OCI-LY3 (cell line): ENCODE measurements around the gene CMIP.

Experiments
- H2AFZ ChIP-seq: fragments of 200-600, 300-600 bp; shearing (Covaris generic); 2 replicates; pipeline ENCODE4 v1.6.0; 2014; ENCODE audit warnings: antibody characterized with exemption, low read depth, low read length
- H3K27ac ChIP-seq: fragments of 200-600, 300-600 bp; sonication (generic); 2 replicates; pipeline ENCODE4 v1.5.1; 2014; ENCODE audit warnings: mild to moderate bottlenecking, low read length, moderate library complexity, mixed read lengths
- H3K27me3 ChIP-seq: fragments of 200-600, 300-600 bp; sonication (generic); 2 replicates; pipeline ENCODE4 v1.6.1; 2014; ENCODE audit warnings: low read depth, low read length, mixed read lengths
- H3K36me3 ChIP-seq: fragments of 200-600, 300-600 bp; sonication (generic); replicated peaks from 2 replicates; pipeline ENCODE3; 2014; ENCODE audit warnings: low read depth, low read length, mixed read lengths
- H3K4me1 ChIP-seq: fragments of 300-600, 200-600 bp; sonication (generic); 2 replicates; pipeline ENCODE4 v1.6.1; 2014; ENCODE audit warnings: low read length, mixed read lengths
- H3K4me2 ChIP-seq: fragments of 200-600, 300-600 bp; sonication (generic); 2 replicates; pipeline ENCODE4 v1.6.1; 2014; ENCODE audit warnings: low read length, mixed read lengths
- H3K4me3 ChIP-seq: fragments of 300-600, 200-600 bp; sonication (generic); 2 replicates; pipeline ENCODE4 v1.5.1; 2014; ENCODE audit warnings: antibody characterized with exemption, mild to moderate bottlenecking, low read length, moderate library complexity
- H3K79me2 ChIP-seq: fragments of 300-600, 200-600 bp; shearing (Covaris generic); 2 replicates; pipeline ENCODE4 v1.6.1; 2014; ENCODE audit warnings: mild to moderate bottlenecking, low read length, mixed read lengths
- H3K9ac ChIP-seq: fragments of 300-600, 200-600 bp; shearing (Covaris generic); 2 replicates; pipeline ENCODE4 v1.6.0; 2014; ENCODE audit warnings: mild to moderate bottlenecking, low read length, moderate library complexity
- H3K9me3 ChIP-seq: fragments of 200-600, 300-600 bp; shearing (Covaris generic); 2 replicates; pipeline ENCODE4 v1.6.1; 2014; ENCODE audit warnings: low read length, mixed read lengths; ENCODE audit not compliant: insufficient read depth
- H4K20me1 ChIP-seq: fragments of 200-600, 300-600 bp; sonication (generic); 2 replicates; pipeline ENCODE4 v1.6.1; 2016; ENCODE audit warnings: low read length, mixed read lengths; ENCODE audit not compliant: insufficient read depth
- CTCF ChIP-seq: fragments of 200-600, 300-600 bp; sonication (generic); IDR thresholded peaks from 2 replicates; pipeline ENCODE4 v1.5.1; 2014; ENCODE audit warnings: antibody characterized with exemption, low read length, low read depth
- EZH2phosphoT487 ChIP-seq: fragments of 200-600 bp; shearing (Covaris generic); IDR thresholded peaks from 2 replicates; pipeline ENCODE4 v1.6.1; 2018; ENCODE audit warnings: antibody characterized with exemption, mixed run types, low read depth

Gene CMIP

DNA sequence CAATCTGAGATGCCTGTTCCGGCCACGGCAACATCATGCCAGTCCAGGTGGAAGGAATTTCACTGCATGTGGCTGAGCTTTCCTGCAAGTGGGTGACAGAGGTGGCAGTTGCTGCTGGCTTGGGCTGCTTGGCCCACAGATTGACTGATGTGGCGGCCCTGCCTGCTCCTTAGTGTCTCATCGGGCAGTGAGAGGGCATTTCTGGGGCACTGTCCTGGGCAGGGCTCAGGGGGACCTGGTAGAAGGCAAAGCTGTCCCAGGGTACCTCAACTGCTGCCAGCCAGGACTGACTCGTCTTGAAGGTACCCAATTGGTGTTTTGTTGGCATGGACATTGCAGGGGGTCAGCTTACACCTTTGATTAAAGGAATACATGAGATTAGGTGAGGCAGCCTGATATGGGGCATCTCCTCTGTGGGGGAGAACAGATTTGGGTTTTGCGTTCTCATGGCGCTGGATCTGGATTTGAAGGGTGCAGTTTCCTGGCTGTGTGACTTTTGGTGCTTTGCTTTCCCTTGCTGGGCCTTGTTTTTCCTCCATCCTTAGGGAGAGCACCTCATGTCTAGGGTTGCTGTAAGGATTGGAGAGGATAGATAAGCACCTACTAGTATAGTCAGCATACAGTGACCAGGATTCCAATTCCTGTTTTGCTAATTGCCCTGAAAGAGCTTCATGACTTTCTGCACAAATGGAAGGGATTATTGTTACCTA, 5.4 kb downstream of the CMIP start:
- Histone ChIP-seq H3K4me2 (no peak overlapping the region), H3K36me3 (peaks cover 55% of the 10 kb centered on the region), H3K9me3 (0 out of 2 replicates have a peak, but pooled peaks cover 11% of the 10 kb centered on the region), H3K27me3 (no peaks in the 10 kb centered on the region), H3K79me2 (peaks cover 100% of the 10 kb centered on the region), H3K9ac (no peak overlapping the region), H3K27ac (no peak overlapping the region), H2AFZ (no peak overlapping the region), H4K20me1 (peaks cover 89% of the 10 kb centered on the region), H3K4me3 (no peak overlapping the region), H3K4me1 (peaks cover 23% of the 10 kb centered on the region)
- no peak for TF ChIP-seq EZH2phosphoT487
- no peak for TF ChIP-seq CTCF

- H3K27ac ChIP-seq, result no peak overlapping the region
- no peak overlapping the region for H2AFZ ChIP-seq
- H3K79me2 ChIP-seq, result peaks cover 100% of the 10 kb centered on the region
- no peak overlapping the region for H3K9ac ChIP-seq
- H3K4me2 ChIP-seq, result 0 out of 2 replicates have a peak overlapping the region, but pooled peaks have one; percentile 2
- no peak for TF ChIP-seq EZH2phosphoT487
- no peak for TF ChIP-seq CTCF
- peaks cover 55% of the 10 kb centered on the region for H3K36me3 ChIP-seq
- peaks cover 23% of the 10 kb centered on the region for H3K4me1 ChIP-seq
- no peak overlapping the region for H3K4me3 ChIP-seq
- H3K27me3 ChIP-seq, result no peaks in the 10 kb centered on the region
- peaks cover 98% of the 10 kb centered on the region for H4K20me1 ChIP-seq
- H3K9me3 ChIP-seq, result 0 out of 2 replicates have a peak, but pooled peaks cover 11% of the 10 kb centered on the region
Measured at GRCh38 chr16:81450783-81451491, 6.3 kb downstream of the CMIP start.

- H3K9me3 ChIP-seq, result 0 out of 2 replicates have a peak, but pooled peaks cover 11% of the 10 kb centered on the region
- TF ChIP-seq CTCF (no peak), EZH2phosphoT487 (no peak)
- 0 out of 2 replicates have a peak overlapping the region, but pooled peaks have one; percentile 2 for H3K4me2 ChIP-seq
- peaks cover 62% of the 10 kb centered on the region for H3K36me3 ChIP-seq
- no peak overlapping the region for H2AFZ ChIP-seq
- H4K20me1 ChIP-seq, result peaks cover 99% of the 10 kb centered on the region
- H3K9ac ChIP-seq, result no peak overlapping the region
- no peak overlapping the region for H3K4me3 ChIP-seq
- no peaks in the 10 kb centered on the region for H3K27me3 ChIP-seq
- H3K4me1 ChIP-seq, result peaks cover 15% of the 10 kb centered on the region
- no peak overlapping the region for H3K27ac ChIP-seq
- H3K79me2 ChIP-seq, result peaks cover 100% of the 10 kb centered on the region
Measured at GRCh38 chr16:81451753-81452680, 7.4 kb downstream of the CMIP start.
